GM10847 (cell line): ENCODE measurements around the gene FMN1.

ENCODE experiments used
- POLR2A ChIP-seq: IDR thresholded peaks from 2 replicates; pipeline ENCODE4 v1.6.1; 2011; ENCODE audit not compliant: insufficient read length; ENCODE audit errors: extremely low read depth

FMN1 gene

DNA sequence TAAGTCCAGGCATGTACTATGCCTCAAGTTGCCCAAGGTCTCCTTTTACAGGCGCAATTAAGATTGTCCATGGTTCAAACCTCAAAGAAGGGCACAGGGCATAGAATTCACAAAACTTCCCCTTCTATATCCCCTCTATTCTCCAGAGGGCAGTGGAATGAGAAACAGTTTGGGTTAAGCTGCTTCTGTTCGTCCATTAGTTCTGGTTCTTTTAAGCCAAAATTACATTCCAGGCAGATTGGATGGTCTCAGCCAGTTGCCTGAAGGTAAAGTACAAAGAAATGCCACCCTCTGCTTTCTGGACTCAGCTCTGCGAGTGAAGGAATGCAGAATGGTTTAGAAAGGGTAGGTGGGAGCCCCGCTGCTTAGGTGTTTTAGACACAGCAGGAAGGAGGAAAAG, 276.0 kb downstream of the FMN1 start:
- no peak for TF ChIP-seq POLR2A

- TF ChIP-seq POLR2A, result no peak
Observed at GRCh38 chr15:32910839-32911238, 283.7 kb downstream of the FMN1 start.

DNA sequence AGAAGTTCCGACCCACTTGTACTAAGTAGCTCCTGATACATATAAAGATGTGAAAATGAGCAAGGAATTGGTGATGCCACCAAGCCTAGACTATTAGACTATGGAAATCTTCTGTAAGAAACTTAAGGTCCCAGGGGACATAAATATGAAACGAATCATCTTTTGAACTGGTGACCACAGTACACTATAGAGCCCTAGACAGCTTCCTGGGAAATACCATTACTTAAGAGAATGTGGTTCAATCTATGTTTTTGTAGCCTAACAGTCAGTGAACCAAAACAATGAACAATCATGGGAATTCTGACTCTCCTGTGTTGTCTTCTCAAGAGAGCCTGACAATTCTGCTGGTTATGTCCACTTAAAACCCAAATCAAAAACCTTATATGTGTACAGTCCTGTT, 285.1 kb downstream of the FMN1 start:
- no peak for TF ChIP-seq POLR2A

GRCh38 chr15:32908872-32909271, 285.6 kb downstream of the FMN1 start:
- TF ChIP-seq POLR2A, result no peak

DNA sequence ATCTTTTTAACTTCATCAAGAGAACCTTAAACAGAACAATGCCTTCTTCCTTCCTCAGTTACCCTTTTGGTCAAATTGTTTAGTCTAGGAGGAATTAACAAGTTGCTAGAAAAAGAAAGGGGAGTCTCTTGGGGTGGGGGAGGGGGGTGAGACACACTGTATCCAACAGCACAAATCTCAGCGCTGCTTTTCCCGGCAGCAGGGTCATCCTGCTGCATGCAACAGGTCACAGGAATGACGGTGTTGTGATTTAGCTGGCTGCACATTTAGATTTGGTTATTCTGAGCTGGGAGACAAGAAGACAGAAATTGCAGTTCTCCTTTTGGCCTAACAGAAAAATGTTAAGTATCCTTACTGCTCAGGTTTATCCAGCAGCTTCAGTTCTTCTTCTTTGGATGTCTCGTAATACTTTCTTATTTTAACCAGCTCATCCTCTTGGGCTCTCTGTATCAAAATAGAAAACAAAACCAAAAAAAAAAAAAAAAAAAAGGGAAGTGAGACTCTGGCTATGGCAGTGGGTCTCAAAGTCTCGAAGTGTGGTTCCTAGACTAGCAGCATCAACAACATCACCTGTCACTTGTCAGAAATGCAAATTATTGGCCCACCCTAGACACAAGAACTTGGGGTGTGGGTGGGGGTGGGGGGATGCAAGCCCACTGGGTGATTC, 286.2 kb downstream of the FMN1 start:
- TF ChIP-seq POLR2A, result no peak

- no peak for TF ChIP-seq POLR2A
Observed at GRCh38 chr15:32905481-32905880, 289.0 kb downstream of the FMN1 start.

DNA sequence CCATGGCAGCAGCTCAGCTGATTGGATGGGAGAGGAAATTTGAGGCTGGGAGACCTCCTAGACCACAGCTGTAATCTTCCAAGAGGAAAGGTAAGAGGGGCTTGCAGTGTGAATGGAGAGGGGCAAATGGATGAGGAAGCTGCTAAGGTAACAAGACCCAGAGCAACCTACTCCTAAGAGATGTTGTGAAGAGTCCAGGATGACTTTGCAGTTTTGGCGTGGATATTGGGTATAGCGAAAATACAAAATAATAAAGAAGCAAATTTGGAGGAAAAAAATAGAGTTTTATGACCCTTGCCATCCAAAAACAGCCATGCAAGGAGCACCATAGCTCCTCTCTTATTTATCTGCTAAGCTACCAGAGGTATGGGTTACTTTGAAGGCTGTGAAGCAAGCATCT, 290.1 kb downstream of the FMN1 start:
- TF ChIP-seq POLR2A, result no peak

DNA sequence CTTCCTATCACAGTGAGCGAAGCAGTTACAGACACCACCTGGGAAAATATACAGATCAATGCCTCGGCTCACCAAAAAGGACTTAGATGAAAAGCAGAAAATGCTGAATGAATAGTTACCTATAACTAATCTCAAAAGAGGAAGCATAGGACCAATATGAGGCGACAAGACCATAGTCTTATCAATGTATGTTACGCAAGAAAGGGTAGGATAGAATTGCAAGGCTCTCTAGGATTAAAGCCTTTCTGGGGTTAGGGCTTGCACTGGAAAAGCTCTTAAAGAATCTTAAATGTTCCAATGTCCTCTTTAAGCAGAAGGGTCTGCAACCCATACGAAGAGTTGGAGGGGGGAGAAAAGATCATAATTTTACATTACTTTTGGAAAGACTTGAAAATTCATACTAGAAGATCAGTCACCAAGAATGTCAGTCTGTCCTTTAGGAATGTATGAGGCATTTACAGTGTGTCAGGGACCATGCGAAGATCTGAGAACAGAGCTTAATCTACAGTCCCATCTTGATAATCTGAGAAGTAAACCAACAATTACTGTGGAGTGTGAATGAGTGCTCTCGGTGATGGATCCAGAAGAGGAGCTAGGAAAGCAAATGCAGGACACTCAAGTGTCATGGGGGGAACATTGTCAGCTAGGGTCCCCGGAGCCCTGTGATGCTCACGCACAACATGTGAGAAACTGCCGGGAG, 290.8 kb downstream of the FMN1 start:
- no peak for TF ChIP-seq POLR2A

- TF ChIP-seq POLR2A, result no peak
Observed at GRCh38 chr15:32901995-32902394, 292.5 kb downstream of the FMN1 start.

DNA sequence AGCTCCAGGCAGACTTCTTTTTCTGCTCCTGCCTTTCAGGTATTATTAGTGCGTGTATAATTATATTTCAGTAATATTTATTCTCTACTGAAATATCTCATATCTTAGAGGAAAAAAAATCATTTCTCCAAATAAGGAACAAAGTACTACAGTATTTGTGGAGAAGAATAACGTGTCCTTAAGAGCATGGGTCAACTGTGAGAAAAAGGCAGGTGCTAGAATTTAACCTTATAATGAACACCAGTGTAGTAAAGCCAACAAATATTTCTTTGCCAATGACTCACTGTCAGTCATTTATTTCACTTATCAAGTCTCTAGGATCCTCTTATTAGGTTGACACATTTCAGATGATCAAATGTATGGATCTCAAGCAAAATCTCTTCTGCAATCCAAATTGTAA, 293.3 kb downstream of the FMN1 start:
- TF ChIP-seq POLR2A, result no peak

DNA sequence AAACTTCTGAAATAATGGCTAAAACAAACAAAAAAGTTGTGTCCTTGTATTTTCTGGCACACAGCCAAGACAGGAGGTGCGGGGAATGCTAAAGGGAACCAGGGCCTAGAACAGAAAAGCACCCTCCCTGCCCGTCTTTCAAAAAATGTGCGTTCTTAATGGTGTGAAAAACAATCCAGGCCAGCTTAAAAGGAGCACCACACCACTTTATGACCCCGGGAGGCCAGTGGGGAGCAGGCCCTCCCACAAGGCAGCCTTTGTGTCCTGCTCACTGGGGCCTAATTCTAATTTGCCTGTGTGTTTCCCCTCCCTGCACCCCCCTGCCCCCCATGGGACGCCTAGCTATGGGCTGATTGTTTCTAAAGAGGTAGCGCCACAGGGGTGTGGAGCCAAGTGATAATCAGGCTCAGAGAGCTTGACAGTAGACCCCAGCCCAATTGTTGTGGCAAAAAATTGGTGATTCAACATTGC, 295.4 kb downstream of the FMN1 start:
- no peak for TF ChIP-seq POLR2A

GRCh38 chr15:32898414-32898813, 296.1 kb downstream of the FMN1 start:
- TF ChIP-seq POLR2A, result no peak

GRCh38 chr15:32893421-32893820, 301.1 kb downstream of the FMN1 start:
- no peak for TF ChIP-seq POLR2A

DNA sequence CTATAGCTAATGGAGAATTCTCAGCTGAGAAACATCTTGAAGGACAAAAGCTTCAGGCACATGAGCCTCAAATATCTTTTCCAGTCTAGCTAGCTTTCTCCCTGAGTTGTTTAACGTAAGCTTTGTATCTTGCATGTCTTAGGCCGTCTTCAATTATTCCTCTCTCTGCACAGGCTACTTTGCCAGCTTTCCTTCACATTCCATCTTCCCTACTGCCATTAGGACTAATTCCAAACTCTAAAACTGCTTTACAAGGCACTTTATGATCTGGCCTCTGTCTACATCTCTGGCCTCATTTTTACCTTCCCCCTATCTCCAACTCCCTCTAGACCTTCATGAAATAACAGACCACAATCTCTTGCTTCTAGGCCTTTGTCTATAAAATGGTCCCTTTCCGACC, 305.3 kb downstream of the FMN1 start:
- TF ChIP-seq POLR2A, result no peak

- TF ChIP-seq POLR2A, result no peak
Observed at GRCh38 chr15:32888221-32888761, 306.2 kb downstream of the FMN1 start.

- TF ChIP-seq POLR2A, result no peak
Observed at GRCh38 chr15:32887090-32887489, 307.4 kb downstream of the FMN1 start.
